GM23338 (cell line): ENCODE data around the gene UBAC2. TPM values are rescaled to one million over a fixed set of nuclear protein-coding genes. Genes with fewer than 3 reads are reported as not detected.

ENCODE experiments used
- ATAC-seq: fragments of 200-7000 bp; cut with Tn5 transposase; 3 replicates; pipeline ENCODE4 v1.9.1; 2020
- DNase-seq: peaks from one replicate; pipeline ENCODE4 v3.0.0-alpha.2; 2015; ENCODE audit warnings: low spot score
- H2AFZ ChIP-seq: fragments of 200-600 bp; sonication (generic); 2 replicates; pipeline ENCODE4 v1.8.0; 2016; ENCODE audit warnings: antibody characterized with exemption, mild to moderate bottlenecking, moderate library complexity
- H3F3A ChIP-seq: fragments of 200-600 bp; sonication (generic); replicated peaks from 2 replicates; pipeline ENCODE4 v1.8.0; 2017; ENCODE audit warnings: antibody characterized with exemption, mixed run types, low read depth
- H3K27ac ChIP-seq: fragments of 200-600 bp; sonication (generic); 2 replicates; pipeline ENCODE4 v1.6.1; 2016; ENCODE audit warnings: low read depth
- H3K27me3 ChIP-seq: fragments of 200-600 bp; sonication (generic); 2 replicates; pipeline ENCODE4 v1.8.0; 2016; ENCODE audit warnings: mild to moderate bottlenecking, mixed run types, moderate library complexity; ENCODE audit not compliant: insufficient read depth
- H3K36me3 ChIP-seq: fragments of 200-600 bp; sonication (generic); 2 replicates; pipeline ENCODE4 v1.8.0; 2016; ENCODE audit warnings: mild to moderate bottlenecking; ENCODE audit not compliant: insufficient read depth
- H3K4me1 ChIP-seq: fragments of 200-600 bp; sonication (generic); 2 replicates; pipeline ENCODE4 v1.8.0; 2016; ENCODE audit warnings: mild to moderate bottlenecking, moderate library complexity; ENCODE audit not compliant: insufficient read depth
- H3K4me2 ChIP-seq: fragments of 200-600 bp; sonication (generic); 2 replicates; pipeline ENCODE4 v1.7.1; 2017; ENCODE audit warnings: mixed run types
- H3K4me3 ChIP-seq: fragments of 200-600 bp; sonication (generic); 2 replicates; pipeline ENCODE4 v1.6.1; 2016; ENCODE audit warnings: mixed run types
- H3K79me2 ChIP-seq: fragments of 200-600 bp; sonication (generic); replicated peaks from 2 replicates; pipeline ENCODE4 v1.8.0; 2017; ENCODE audit warnings: mild to moderate bottlenecking; ENCODE audit not compliant: insufficient read depth
- H3K9me2 ChIP-seq: fragments of 200-600 bp; sonication (generic); 2 replicates; pipeline ENCODE4 v1.8.0; 2017; ENCODE audit not compliant: insufficient read depth
- H4K20me1 ChIP-seq: fragments of 200-600 bp; sonication (generic); replicated peaks from 2 replicates; pipeline ENCODE4 v1.8.0; 2017; ENCODE audit warnings: mild to moderate bottlenecking; ENCODE audit not compliant: insufficient read depth
- H3K27ac Mint-ChIP-seq: 2 replicates; pipeline ENCODE4 v1.8.0; 2020; ENCODE audit warnings: inconsistent platforms, mild to moderate bottlenecking, moderate library complexity, mixed read lengths
- H3K27me3 Mint-ChIP-seq: 3 replicates; pipeline ENCODE4 v1.8.0; 2022; ENCODE audit warnings: low read depth, mild to moderate bottlenecking, moderate library complexity, mixed read lengths, inconsistent platforms; ENCODE audit not compliant: insufficient read depth, poor library complexity
- H3K36me3 Mint-ChIP-seq: 3 replicates; pipeline ENCODE4 v1.8.0; 2021; ENCODE audit warnings: low read depth, mild to moderate bottlenecking, inconsistent platforms, moderate library complexity, mixed read lengths
- H3K4me1 Mint-ChIP-seq: 3 replicates; pipeline ENCODE4 v1.8.0; 2020; ENCODE audit warnings: mild to moderate bottlenecking, inconsistent platforms, mixed read lengths
- H3K4me3 Mint-ChIP-seq: 3 replicates; pipeline ENCODE4 v1.8.0; 2021; ENCODE audit warnings: moderate library complexity, mild to moderate bottlenecking, inconsistent platforms, mixed read lengths
- H3K9me3 Mint-ChIP-seq: 3 replicates; pipeline ENCODE4 v1.8.0; 2020; ENCODE audit warnings: moderate library complexity, mild to moderate bottlenecking, inconsistent platforms, mixed read lengths
- CREB1 ChIP-seq: fragments of 250-450 bp; sonication (Bioruptor Pico); IDR thresholded peaks from 2 replicates; pipeline ENCODE4 v1.5.0; 2020; ENCODE audit warnings: low read depth, mild to moderate bottlenecking, moderate library complexity
- CTCF ChIP-seq, 2 experiments: fragments of 200-600 bp in 1 of 2; sonication (generic) in 1 of 2; conservative IDR thresholded peaks; 2 replicates each; pipeline versions ENCODE4 v1.5.1 to v1.6.1; 2016 to 2017; ENCODE audit warnings: antibody characterized with exemption in 2 of 2, low read depth in 2 of 2, mild to moderate bottlenecking in 2 of 2, moderate library complexity in 1 of 2
- ETS1 ChIP-seq: IDR thresholded peaks from 2 replicates; pipeline ENCODE4 v1.6.1; 2016; ENCODE audit warnings: antibody characterized with exemption
- EZH2 ChIP-seq: fragments of 200-600 bp; sonication (generic); IDR thresholded peaks from one replicate; pipeline ENCODE4 v1.8.0; 2017; ENCODE audit warnings: antibody characterized with exemption, mild to moderate bottlenecking, low read depth; ENCODE audit not compliant: unreplicated experiment
- EZH2phosphoT487 ChIP-seq: fragments of 200-600 bp; sonication (generic); IDR thresholded peaks from one replicate; pipeline ENCODE4 v1.8.1; 2018; ENCODE audit warnings: antibody characterized with exemption; ENCODE audit not compliant: unreplicated experiment
- JUNB ChIP-seq: IDR thresholded peaks from one replicate; pipeline ENCODE4 v1.6.1; 2016; ENCODE audit warnings: antibody characterized with exemption; ENCODE audit not compliant: unreplicated experiment
- NANOG ChIP-seq: IDR thresholded peaks from 2 replicates; pipeline ENCODE4 v1.6.1; 2016; ENCODE audit warnings: antibody characterized with exemption, borderline replicate concordance
- POLR2AphosphoS5 ChIP-seq: IDR thresholded peaks from 2 replicates; pipeline ENCODE4 v1.6.1; 2016; ENCODE audit warnings: antibody characterized with exemption, low read depth
- REST ChIP-seq: IDR thresholded peaks from one replicate; pipeline ENCODE4 v1.6.1; 2018; ENCODE audit warnings: antibody characterized with exemption; ENCODE audit not compliant: unreplicated experiment
- STAT1 ChIP-seq: IDR thresholded peaks from one replicate; pipeline ENCODE4 v1.6.1; 2016; ENCODE audit warnings: antibody characterized with exemption; ENCODE audit not compliant: unreplicated experiment
- ZNF114 ChIP-seq: fragments of 250-450 bp; sonication (Bioruptor Pico); IDR thresholded peaks from 2 replicates; pipeline ENCODE4 v1.5.0; 2020; ENCODE audit warnings: mild to moderate bottlenecking, moderate library complexity
- ZNF331 ChIP-seq: fragments of 250-450 bp; sonication (Bioruptor Pico); IDR thresholded peaks from 2 replicates; pipeline ENCODE4 v1.5.0; 2020; ENCODE audit warnings: low read depth, mild to moderate bottlenecking, moderate library complexity
- ZNF462 ChIP-seq: fragments of 250-450 bp; sonication (Bioruptor Pico); IDR thresholded peaks from 2 replicates; pipeline ENCODE4 v1.5.0; 2020; ENCODE audit warnings: mild to moderate bottlenecking, moderate library complexity
- polyA plus RNA-seq: library from polyadenylated mRNA; unstranded; fragments of >200 nt; fragmentation: Nextera tagmentation; extraction: Ambion mirVana; gene quantifications from 2 replicates; pipeline ENCODE4 v1.2.1, GENCODE V29; 2016
- total RNA-seq: library from RNA; depleted of rRNA; stranded (reverse); fragments of >200 nt; shearing (Covaris generic); gene quantifications from 2 replicates; pipeline ENCODE4 v1.2.3, GENCODE V29; 2014

The UBAC2 gene
- total and polyA plus RNA-seq, 2 experiments from 2014 or later: 37.9 to 76.9 TPM

GRCh38 chr13:99257291-99257690 is 56.6 kb downstream of the UBAC2 start:
- H3K27ac Mint-ChIP-seq: no peak overlapping the region
- Histone ChIP-seq H4K20me1 (no peaks in the 10 kb centered on the region), H3K79me2 (0 out of 2 replicates have a peak, but pooled peaks cover 12% of the 10 kb centered on the region), H3F3A (no peaks in the 10 kb centered on the region), H3K36me3 (no peaks in the 10 kb centered on the region), H3K9me2 (no peaks in the 10 kb centered on the region), H3K4me1 (no peaks in the 10 kb centered on the region), H3K4me3 (no peak overlapping the region), H3K27me3 (no peaks in the 10 kb centered on the region), H2AFZ (no peak overlapping the region), H3K4me2 (no peak overlapping the region), H3K27ac (no peak overlapping the region)
- H3K4me3 Mint-ChIP-seq: no peak overlapping the region
- no peak for TF ChIP-seq NANOG
- TF ChIP-seq REST: no peak
- no peak for TF ChIP-seq CTCF (conservative IDR thresholded peaks at IDR 0.05; ENCODE audit: low read depth in 2 of 2)
- no peak for TF ChIP-seq STAT1
- no peak for TF ChIP-seq EZH2
- TF ChIP-seq ETS1: no peak
- TF ChIP-seq EZH2phosphoT487: no peak
- no peak for TF ChIP-seq POLR2AphosphoS5
- TF ChIP-seq JUNB: no peak
- no peak for TF ChIP-seq ZNF331 (CRISPR knock-in tag)
- TF ChIP-seq ZNF462: no peak
- no peak for TF ChIP-seq ZNF114 (CRISPR knock-in tag)
- no peak for TF ChIP-seq CREB1 (CRISPR knock-in tag)
- DNase-seq: no peak
- peaks cover 13% of the 10 kb centered on the region for H3K4me1 Mint-ChIP-seq
- H3K27me3 Mint-ChIP-seq: no peaks in the 10 kb centered on the region
- H3K9me3 Mint-ChIP-seq: no peaks in the 10 kb centered on the region
- ATAC-seq: no peak
- peaks cover 7% of the 10 kb centered on the region; the same call in 2 of the 3 replicates for H3K36me3 Mint-ChIP-seq
